ENCODE results near the gene PPP1R8. TPM values are rescaled to one million over a fixed set of nuclear protein-coding genes. Genes with fewer than 3 reads are reported as not detected.

The PPP1R8 gene
- total RNA-seq, 1 donor from 2014 or later, result 51.9 TPM

- no peak for DNase-seq
Measured at GRCh38 chr1:27872802-27873551, 42.4 kb downstream of the PPP1R8 start.

GRCh38 chr1:27873671-27874384 is 43.2 kb downstream of the PPP1R8 start:
- DNase-seq, result no peak

- DNase-seq, result no peak
Measured at GRCh38 chr1:27876341-27877114, 45.9 kb downstream of the PPP1R8 start.

GRCh38 chr1:27877115-27877416 is 46.5 kb downstream of the PPP1R8 start:
- no peak for DNase-seq

- no peak for DNase-seq
Measured at GRCh38 chr1:27878039-27878438, 47.5 kb downstream of the PPP1R8 start.

- DNase-seq, result no peak
Measured at GRCh38 chr1:27878787-27879335, 48.3 kb downstream of the PPP1R8 start.

GRCh38 chr1:27879374-27880082 is 48.9 kb downstream of the PPP1R8 start:
- DNase-seq, result no peak

- DNase-seq, result no peak
Measured at GRCh38 chr1:27882543-27882903, 51.9 kb downstream of the PPP1R8 start.

GRCh38 chr1:27883536-27883935 is 53.0 kb downstream of the PPP1R8 start:
- DNase-seq, result no peak

GRCh38 chr1:27884006-27884954 is 53.7 kb downstream of the PPP1R8 start:
- no peak for DNase-seq

- DNase-seq, result no peak
Measured at GRCh38 chr1:27885114-27885528, 54.5 kb downstream of the PPP1R8 start.

- DNase-seq, result no peak
Measured at GRCh38 chr1:27885621-27886352, 55.2 kb downstream of the PPP1R8 start.

- DNase-seq, result no peak
Measured at GRCh38 chr1:27886353-27886679, 55.7 kb downstream of the PPP1R8 start.

- DNase-seq, result no peak
Measured at GRCh38 chr1:27886744-27887143, 56.2 kb downstream of the PPP1R8 start.

GRCh38 chr1:27887215-27888021 is 56.8 kb downstream of the PPP1R8 start:
- DNase-seq, result no peak

- no peak for DNase-seq
Measured at GRCh38 chr1:27889506-27889905, 58.9 kb downstream of the PPP1R8 start.

GRCh38 chr1:27891196-27891889 is 60.8 kb downstream of the PPP1R8 start:
- DNase-seq, result no peak

- no peak for DNase-seq
Measured at GRCh38 chr1:27894521-27894920, 63.9 kb downstream of the PPP1R8 start.
